Chondrocyte (in vitro differentiated cells): ENCODE data around the gene DAAM2. TPM values are rescaled to one million over a fixed set of nuclear protein-coding genes. Genes with fewer than 3 reads are reported as not detected.

ENCODE experiments used
- DNase-seq: peaks from one replicate; pipeline ENCODE4 v3.0.0; 2021; ENCODE audit warnings: mixed read lengths, low spot score
- H3K27ac Mint-ChIP-seq: one replicate; pipeline ENCODE4 v1.8.0; 2021; ENCODE audit warnings: mild to moderate bottlenecking, moderate library complexity, mixed read lengths; ENCODE audit not compliant: unreplicated experiment
- H3K27me3 Mint-ChIP-seq: 2 replicates; pipeline ENCODE4 v1.8.0; 2021; ENCODE audit warnings: low read depth, mixed read lengths
- H3K36me3 Mint-ChIP-seq: 2 replicates; pipeline ENCODE4 v1.8.0; 2021; ENCODE audit warnings: low read depth, mixed read lengths
- H3K4me1 Mint-ChIP-seq: 2 replicates; pipeline ENCODE4 v1.8.0; 2021; ENCODE audit warnings: low read depth, mild to moderate bottlenecking, mixed read lengths
- H3K4me3 Mint-ChIP-seq: one replicate; pipeline ENCODE4 v1.8.0; 2021; ENCODE audit warnings: mild to moderate bottlenecking, moderate library complexity, mixed read lengths; ENCODE audit not compliant: unreplicated experiment
- H3K9me3 Mint-ChIP-seq: 2 replicates; pipeline ENCODE4 v1.8.0; 2021; ENCODE audit warnings: low read depth, mixed read lengths
- CTCF ChIP-seq: fragments of 200-600 bp; sonication (generic); IDR thresholded peaks from 2 replicates; pipeline ENCODE4 v1.5.0; 2021; ENCODE audit warnings: antibody characterized with exemption, mild to moderate bottlenecking, moderate library complexity
- total RNA-seq: library from RNA; stranded (reverse); gene quantifications from 3 replicates; pipeline ENCODE4 v1.2.1, GENCODE V29; 2021

DAAM2 gene
- total RNA-seq, 1 donor from 2014 or later = 142 TPM

- Mint-ChIP-seq H3K4me3 (no peak overlapping the region), H3K9me3 (no peaks in the 10 kb centered on the region), H3K4me1 (no peaks in the 10 kb centered on the region), H3K27me3 (peaks cover 3% of the 10 kb centered on the region), H3K36me3 (no peaks in the 10 kb centered on the region), H3K27ac (no peak overlapping the region)
- no peak for TF ChIP-seq CTCF
- DNase-seq = no peak
Measured at GRCh38 chr6:39951191-39951590, 159.0 kb downstream of the DAAM2 start.

- TF ChIP-seq CTCF = no peak
- no peak overlapping the region for H3K27ac Mint-ChIP-seq
- H3K27me3 Mint-ChIP-seq = peaks cover 3% of the 10 kb centered on the region
- H3K9me3 Mint-ChIP-seq = peaks cover 4% of the 10 kb centered on the region
- H3K4me3 Mint-ChIP-seq = no peak overlapping the region
- no peaks in the 10 kb centered on the region for H3K36me3 Mint-ChIP-seq
- DNase-seq = no peak
- H3K4me1 Mint-ChIP-seq = peaks cover 3% of the 10 kb centered on the region
Measured at GRCh38 chr6:39951716-39952115, 159.5 kb downstream of the DAAM2 start.

GRCh38 chr6:39952167-39952566 lies 160.0 kb downstream of the DAAM2 start:
- no peak for DNase-seq
- no peak overlapping the region for H3K27ac Mint-ChIP-seq
- H3K4me3 Mint-ChIP-seq = no peak overlapping the region
- H3K9me3 Mint-ChIP-seq = peaks cover 8% of the 10 kb centered on the region
- peaks cover 8% of the 10 kb centered on the region for H3K4me1 Mint-ChIP-seq
- H3K36me3 Mint-ChIP-seq = no peaks in the 10 kb centered on the region
- H3K27me3 Mint-ChIP-seq = peaks cover 3% of the 10 kb centered on the region
- TF ChIP-seq CTCF = no peak

- TF ChIP-seq CTCF = no peak
- peaks cover 10% of the 10 kb centered on the region for H3K9me3 Mint-ChIP-seq
- H3K36me3 Mint-ChIP-seq = no peaks in the 10 kb centered on the region
- no peak overlapping the region for H3K4me3 Mint-ChIP-seq
- peaks cover 9% of the 10 kb centered on the region for H3K4me1 Mint-ChIP-seq
- no peak for DNase-seq
- no peak overlapping the region for H3K27ac Mint-ChIP-seq
- no peaks in the 10 kb centered on the region for H3K27me3 Mint-ChIP-seq
Measured at GRCh38 chr6:39953076-39953618, 161.0 kb downstream of the DAAM2 start.

Other genes starting within 250 kb of the DAAM2 start
- gene KIF6, start 67.0 kb upstream of the DAAM2 start, total RNA-seq = 0.62 to 2.4 TPM (median 1.1 TPM) in 3 replicates
- 13.3 to 36.6 TPM (median 35.2 TPM) in 3 replicates for gene MOCS1, start 142.1 kb downstream of the DAAM2 start, total RNA-seq